GM23248 (cell line): ENCODE data around the gene TBX3. TPM values are rescaled to one million over a fixed set of nuclear protein-coding genes. Genes with fewer than 3 reads are reported as not detected.

Source experiments
- DNase-seq: peaks from one replicate; pipeline ENCODE4 v3.0.0-alpha.2; 2015
- H2AFZ ChIP-seq: fragments of 200-600 bp; sonication (generic); 2 replicates; pipeline ENCODE4 v1.6.1; 2016; ENCODE audit warnings: antibody characterized with exemption
- H3F3A ChIP-seq: fragments of 200-600 bp; sonication (generic); 2 replicates; pipeline ENCODE4 v1.6.1; 2016; ENCODE audit warnings: mild to moderate bottlenecking, antibody characterized with exemption, mixed run types; ENCODE audit not compliant: insufficient read depth
- H3K27ac ChIP-seq: fragments of 200-600 bp; sonication (generic); 2 replicates; pipeline ENCODE4 v1.5.1; 2016; ENCODE audit warnings: mild to moderate bottlenecking
- H3K27me3 ChIP-seq: fragments of 200-600 bp; sonication (generic); replicated peaks from 2 replicates; pipeline ENCODE4 v1.6.1; 2016; ENCODE audit warnings: mild to moderate bottlenecking; ENCODE audit not compliant: insufficient read depth
- H3K36me3 ChIP-seq: fragments of 200-600 bp; sonication (generic); 2 replicates; pipeline ENCODE4 v1.6.1; 2016; ENCODE audit warnings: low read depth, mild to moderate bottlenecking
- H3K4me1 ChIP-seq: fragments of 200-600 bp; sonication (generic); 2 replicates; pipeline ENCODE4 v1.6.1; 2016; ENCODE audit warnings: mild to moderate bottlenecking; ENCODE audit not compliant: insufficient read depth
- H3K4me2 ChIP-seq: fragments of 200-600 bp; sonication (generic); one replicate; pipeline ENCODE4 v1.6.1; 2016; ENCODE audit warnings: mild to moderate bottlenecking; ENCODE audit not compliant: unreplicated experiment
- H3K4me3 ChIP-seq: fragments of 200-600 bp; sonication (generic); 2 replicates; pipeline ENCODE4 v1.5.1; 2016; ENCODE audit warnings: mild to moderate bottlenecking
- H3K79me2 ChIP-seq: fragments of 200-600 bp; sonication (generic); 2 replicates; pipeline ENCODE4 v1.6.1; 2016; ENCODE audit warnings: mild to moderate bottlenecking; ENCODE audit not compliant: insufficient read depth
- H3K9ac ChIP-seq: fragments of 200-600 bp; sonication (generic); 2 replicates; pipeline ENCODE4 v1.6.1; 2016; ENCODE audit warnings: mild to moderate bottlenecking
- H3K9me2 ChIP-seq: fragments of 200-600 bp; sonication (generic); 2 replicates; pipeline ENCODE4 v1.6.1; 2016; ENCODE audit warnings: mixed run types, mild to moderate bottlenecking, moderate library complexity; ENCODE audit not compliant: insufficient read depth
- H3K9me3 ChIP-seq: fragments of 200-600 bp; sonication (generic); one replicate; pipeline ENCODE4 v1.6.1; 2017; ENCODE audit warnings: low read depth
- H4K20me1 ChIP-seq: fragments of 200-600 bp; sonication (generic); 2 replicates; pipeline ENCODE4 v1.6.0; 2016; ENCODE audit not compliant: insufficient read depth
- EZH2 ChIP-seq: fragments of 200-600 bp; sonication (generic); IDR thresholded peaks from 2 replicates; pipeline ENCODE4 v1.6.1; 2018; ENCODE audit warnings: antibody characterized with exemption, mild to moderate bottlenecking; ENCODE audit not compliant: insufficient read depth, poor library complexity, severe bottlenecking
- EZH2phosphoT487 ChIP-seq: fragments of 200-600 bp; sonication (generic); IDR thresholded peaks from 2 replicates; pipeline ENCODE4 v1.6.1; 2018; ENCODE audit warnings: antibody characterized with exemption, moderate library complexity, mild to moderate bottlenecking, low read depth; ENCODE audit not compliant: insufficient read depth
- WGBS, 2 experiments: methylation state at CpG; one replicate each; pipeline ENCODE4 v1.1.6; 2015 to 2017; ENCODE audit warnings: low lambda C conversion rate in 2 of 2, low coverage in 1 of 2; ENCODE audit errors: missing lambda C conversion rate in 2 of 2; 5-methylcytosine and 5-hydroxymethylcytosine counted together
- in situ Hi-C: fragments of 300-500 bp; cut with MboI; formaldehyde crosslinking; loops from 2 replicates; pipeline ENCODE4 v1.15.0; 2020
- polyA plus RNA-seq: library from polyadenylated mRNA; unstranded; fragments of >200 nt; fragmentation: Nextera tagmentation; extraction: Ambion mirVana; gene quantifications from 2 replicates; pipeline ENCODE4 v1.2.1, GENCODE V29; 2016
- total RNA-seq: library from RNA; depleted of rRNA; stranded (reverse); fragments of >200 nt; shearing (Covaris generic); gene quantifications from 2 replicates; pipeline ENCODE4 v1.2.3, GENCODE V29; 2014

Gene TBX3
- total and polyA plus RNA-seq, 2 experiments from 2014 or later = 25.1 to 29.2 TPM

DNA sequence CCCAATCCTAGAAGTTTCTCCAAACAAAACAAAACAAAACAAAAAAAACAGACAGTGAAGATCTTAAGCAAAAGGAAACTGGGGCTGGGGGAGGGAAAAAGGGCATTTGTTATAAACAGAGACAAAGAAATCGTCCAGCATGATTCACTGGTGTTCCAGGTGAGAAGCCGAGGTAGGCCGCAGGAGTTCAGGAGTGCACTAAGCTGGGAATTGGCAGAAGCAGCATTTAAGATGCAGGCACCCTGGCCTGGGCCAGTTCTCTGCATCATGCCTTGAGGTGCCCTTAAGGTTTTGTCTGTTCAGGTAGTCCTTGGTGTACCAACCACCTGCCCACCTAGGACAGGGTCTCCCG, 11.2 kb downstream of the TBX3 start:
- Histone ChIP-seq H3K9ac (peak overlapping the region; percentile 89), H3K9me2 (no peaks in the 10 kb centered on the region), H3K4me3 (peak overlapping the region; percentile 71), H3K36me3 (peaks cover 36% of the 10 kb centered on the region), H3K79me2 (peaks cover 80% of the 10 kb centered on the region), H3F3A (peaks cover 72% of the 10 kb centered on the region), H3K27me3 (no peaks in the 10 kb centered on the region), H2AFZ (no peak overlapping the region), H3K9me3 (no peaks in the 10 kb centered on the region), H3K27ac (peak overlapping the region; percentile 96), H3K4me2 (peak overlapping the region; percentile 91), H4K20me1 (no peaks in the 10 kb centered on the region), H3K4me1 (peaks cover 56% of the 10 kb centered on the region)
- in situ Hi-C loops = loop anchor here (10.0 kb wide), 1 partner anchor 482 kb away; no protein-coding TSS in a partner anchor
- no peak for DNase-seq
- no peak for TF ChIP-seq EZH2
- no peak for TF ChIP-seq EZH2phosphoT487
- 42% methylated on average over 4 of the region's 4 CpGs for WGBS, 2 experiments

DNA sequence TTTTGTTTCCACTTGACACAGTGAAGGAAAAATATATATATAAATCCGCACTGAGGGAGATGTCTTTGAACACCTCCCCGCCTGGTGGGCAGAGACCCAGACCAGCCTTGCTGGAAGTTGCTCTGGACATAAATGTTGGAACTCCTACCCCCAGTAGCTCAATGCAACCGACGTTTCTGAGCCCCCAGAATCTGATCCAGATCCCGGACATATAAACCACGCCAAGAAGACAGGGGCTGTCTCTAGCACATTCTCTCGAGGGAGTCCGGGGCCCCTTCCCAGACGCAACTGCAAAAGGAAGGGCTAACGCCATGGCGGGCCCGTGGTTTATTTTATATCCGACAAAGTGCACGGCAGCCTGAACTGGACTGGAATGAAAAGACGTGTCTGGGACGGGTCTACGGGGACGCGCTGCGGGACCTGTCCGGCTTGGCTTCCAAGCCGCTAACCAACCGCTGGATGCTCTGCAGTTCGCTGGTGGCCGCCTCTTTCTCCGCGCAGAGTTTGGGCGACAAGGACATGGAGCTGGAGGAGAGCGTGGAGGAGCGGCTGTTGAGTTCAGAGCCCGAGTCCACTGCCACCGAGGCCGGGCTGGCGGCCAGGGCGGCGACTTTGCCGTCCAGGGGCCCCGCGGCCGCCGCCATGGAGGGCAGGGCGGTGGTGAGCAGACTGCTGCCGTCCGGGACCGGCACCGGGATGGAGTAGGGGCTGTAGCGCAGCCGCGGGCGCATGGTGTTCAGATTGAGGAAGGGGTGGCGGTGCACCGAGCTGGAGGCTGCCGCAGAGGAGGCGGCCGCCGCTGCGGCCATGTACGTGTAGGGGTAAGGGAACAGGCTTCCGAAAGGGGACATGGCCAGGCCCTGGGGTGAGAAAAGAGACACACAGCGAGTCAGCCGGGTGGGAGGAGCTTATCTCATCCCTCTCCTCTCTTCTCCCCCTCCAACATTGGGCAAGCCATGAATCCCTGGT, 12.2 kb downstream of the TBX3 start:
- DNase-seq = peak; percentile 78
- H3K4me1 ChIP-seq = peaks cover 48% of the 10 kb centered on the region
- H3K4me2 ChIP-seq = peak overlapping the region; percentile 91
- peak overlapping the region; percentile 96 for H3K27ac ChIP-seq
- peaks cover 61% of the 10 kb centered on the region for H3F3A ChIP-seq
- H3K36me3 ChIP-seq = peaks cover 30% of the 10 kb centered on the region
- H3K9me3 ChIP-seq = no peaks in the 10 kb centered on the region
- H3K79me2 ChIP-seq = peaks cover 69% of the 10 kb centered on the region
- no peaks in the 10 kb centered on the region for H3K27me3 ChIP-seq
- H3K9me2 ChIP-seq = no peaks in the 10 kb centered on the region
- H2AFZ ChIP-seq = no peak overlapping the region
- 34 to 48% methylated on average over 48 to 61 of the region's 61 CpGs for WGBS, 2 experiments
- in situ Hi-C loops = loop anchor here (10.0 kb wide), 1 partner anchor 483 kb away; no protein-coding TSS in a partner anchor
- peak overlapping the region; percentile 89 for H3K9ac ChIP-seq
- no peak for TF ChIP-seq EZH2
- no peak for TF ChIP-seq EZH2phosphoT487
- no peaks in the 10 kb centered on the region for H4K20me1 ChIP-seq
- H3K4me3 ChIP-seq = peak overlapping the region; percentile 71

DNA sequence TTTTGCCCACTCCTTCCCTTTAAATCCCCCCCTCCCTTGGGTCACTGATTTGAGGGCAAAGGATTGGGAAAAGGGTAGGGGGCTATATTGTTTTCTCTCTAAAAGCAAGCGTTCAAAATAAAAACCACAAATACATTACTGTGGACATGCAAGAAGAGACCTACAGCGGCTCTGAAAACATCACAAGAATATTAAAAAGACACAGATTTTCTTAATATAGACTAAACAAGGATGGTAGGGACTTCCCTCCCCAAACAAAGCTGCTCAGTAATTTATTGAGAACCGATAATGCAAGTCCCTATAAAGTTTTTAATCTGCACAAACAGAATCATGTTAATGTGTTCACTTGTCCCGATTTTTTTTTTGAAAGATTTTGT, 12.9 kb downstream of the TBX3 start:
- H3F3A ChIP-seq = peaks cover 56% of the 10 kb centered on the region
- H3K27me3 ChIP-seq = no peaks in the 10 kb centered on the region
- no peak for TF ChIP-seq EZH2
- no peak for TF ChIP-seq EZH2phosphoT487
- no peaks in the 10 kb centered on the region for H3K9me3 ChIP-seq
- peak overlapping the region; percentile 91 for H3K4me2 ChIP-seq
- WGBS, 2 experiments = 54 to 63% methylated on average over 4 of the region's 4 CpGs
- H4K20me1 ChIP-seq = no peaks in the 10 kb centered on the region
- no peak for DNase-seq
- H3K9ac ChIP-seq = peak overlapping the region; percentile 89
- peaks cover 63% of the 10 kb centered on the region for H3K79me2 ChIP-seq
- no peak overlapping the region for H2AFZ ChIP-seq
- peaks cover 24% of the 10 kb centered on the region; the same call in 1 of the 2 replicates for H3K36me3 ChIP-seq
- no peaks in the 10 kb centered on the region for H3K9me2 ChIP-seq
- H3K4me1 ChIP-seq = peaks cover 43% of the 10 kb centered on the region
- H3K4me3 ChIP-seq = peak overlapping the region; percentile 71
- peak overlapping the region; percentile 96 for H3K27ac ChIP-seq
- in situ Hi-C loops = loop anchor here (10.0 kb wide), 1 partner anchor 484 kb away; no protein-coding TSS in a partner anchor

DNA sequence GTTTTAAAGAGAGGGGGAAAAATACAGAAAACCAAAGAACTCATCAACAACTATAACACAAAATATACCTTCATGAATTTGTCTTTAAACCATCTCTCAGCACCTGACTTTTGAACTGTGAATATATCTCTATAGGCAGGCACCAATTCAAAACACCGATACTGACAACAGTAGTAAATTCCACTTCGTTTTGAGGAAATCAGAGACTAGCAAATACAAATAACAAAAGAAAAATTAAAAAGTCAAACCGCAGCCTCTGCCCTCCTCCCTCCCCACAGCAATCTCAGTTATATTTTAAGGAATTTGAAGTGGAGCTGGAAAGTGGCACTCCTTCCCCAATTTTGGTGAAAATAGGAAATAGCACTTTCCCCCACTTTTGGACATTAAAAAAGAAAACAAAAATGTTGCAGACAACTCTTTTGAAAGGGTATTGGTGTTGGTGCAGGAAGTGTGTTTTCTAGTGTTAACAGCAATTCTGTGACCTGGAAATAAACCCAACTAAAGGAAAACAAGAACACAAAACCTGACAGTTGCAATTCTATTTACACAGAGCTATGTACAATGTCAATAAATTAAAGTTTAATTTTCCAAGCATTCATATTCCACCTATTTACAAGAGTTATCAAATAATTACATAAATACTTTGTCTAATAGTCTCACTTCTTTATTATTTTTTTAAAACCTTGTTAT, 13.5 kb downstream of the TBX3 start:
- Histone ChIP-seq H3K27me3 (no peaks in the 10 kb centered on the region), H3K27ac (peak overlapping the region; percentile 96), H3K9me2 (no peaks in the 10 kb centered on the region), H3K9ac (peak overlapping the region; percentile 89), H3K4me1 (peaks cover 37% of the 10 kb centered on the region), H2AFZ (peak overlapping the region; percentile 76; the same call in 1 of the 2 replicates), H3K4me3 (peak overlapping the region; percentile 71), H3K79me2 (peaks cover 56% of the 10 kb centered on the region), H3K36me3 (peaks cover 21% of the 10 kb centered on the region; the same call in 1 of the 2 replicates), H3K9me3 (no peaks in the 10 kb centered on the region), H3F3A (peaks cover 51% of the 10 kb centered on the region), H4K20me1 (no peaks in the 10 kb centered on the region), H3K4me2 (peak overlapping the region; percentile 91)
- DNase-seq = peak; percentile 30
- in situ Hi-C loops = loop anchor here (10.0 kb wide), 1 partner anchor 484 kb away; no protein-coding TSS in a partner anchor
- no peak for TF ChIP-seq EZH2phosphoT487
- no peak for TF ChIP-seq EZH2
- 2% methylated on average over 3 of the region's 3 CpGs for WGBS, 2 experiments
